GM18867 (cell line): ENCODE data around the gene GUK1.
"Not testable (repeated sequence)": the region's sequence is repeated elsewhere in the genome, so short reads cannot be mapped to it uniquely, and the experiment has no call there.

Source experiments
- ATAC-seq: cut with Tn5 transposase; IDR thresholded peaks from one replicate; pipeline ENCODE4 v1.9.1; 2021; ENCODE audit warnings: mild to moderate bottlenecking, moderate library complexity; ENCODE audit not compliant: unreplicated experiment

GUK1 gene

DNA sequence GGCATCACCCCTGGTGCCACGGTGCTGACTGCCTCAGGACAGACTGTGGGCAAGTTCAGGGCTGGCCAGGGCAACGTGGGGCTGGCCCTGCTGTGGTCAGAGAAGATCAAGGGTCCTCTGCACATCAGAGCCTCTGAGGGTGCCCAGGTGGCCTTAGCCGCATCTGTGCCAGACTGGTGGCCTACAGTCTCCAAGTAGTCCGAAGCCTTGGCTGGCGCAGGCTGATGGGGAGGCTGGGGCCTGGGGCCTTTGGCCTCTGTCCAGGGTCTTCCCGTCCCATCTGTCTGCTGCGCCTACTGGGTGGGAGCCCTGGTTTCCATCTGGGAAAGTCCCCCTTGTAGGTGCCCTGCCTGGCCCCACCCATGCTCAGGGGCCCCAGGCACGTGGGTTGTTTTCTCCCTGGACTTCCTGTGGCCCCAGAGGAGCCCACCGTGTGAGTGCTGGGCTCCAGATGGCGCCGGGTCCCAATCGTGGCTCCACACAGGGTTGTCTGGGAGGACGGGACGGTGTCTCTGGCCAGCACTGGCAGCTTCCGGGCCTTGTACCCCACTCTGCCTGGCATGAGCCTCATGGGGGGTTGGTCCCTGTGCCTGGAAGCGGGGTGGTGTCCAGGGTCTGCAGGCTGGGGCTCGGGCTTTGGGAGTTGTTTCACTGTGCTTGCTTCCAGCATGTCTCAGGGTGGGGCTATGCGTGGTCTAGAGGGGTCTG is 35.4 kb downstream of the GUK1 start:
- ATAC-seq: no peak

DNA sequence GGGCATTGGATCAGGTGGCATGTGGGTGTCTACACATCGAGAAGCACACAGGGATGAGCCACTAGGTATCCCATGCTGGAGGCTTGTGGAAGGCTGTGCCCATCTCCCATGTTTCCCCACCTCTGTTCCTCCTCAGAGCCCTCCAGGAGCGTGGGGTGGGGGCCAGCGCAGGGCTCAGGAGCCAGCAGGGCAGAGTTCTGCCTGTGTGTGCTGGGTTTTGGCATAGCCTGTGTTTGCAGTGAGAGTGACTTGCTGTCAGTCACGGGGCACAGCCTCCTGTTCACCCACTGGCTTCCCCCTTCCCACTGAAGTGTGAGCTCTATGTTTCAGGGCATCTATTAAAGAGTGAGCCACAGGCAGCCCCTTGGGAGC is 35.9 kb downstream of the GUK1 start:
- no peak for ATAC-seq

DNA sequence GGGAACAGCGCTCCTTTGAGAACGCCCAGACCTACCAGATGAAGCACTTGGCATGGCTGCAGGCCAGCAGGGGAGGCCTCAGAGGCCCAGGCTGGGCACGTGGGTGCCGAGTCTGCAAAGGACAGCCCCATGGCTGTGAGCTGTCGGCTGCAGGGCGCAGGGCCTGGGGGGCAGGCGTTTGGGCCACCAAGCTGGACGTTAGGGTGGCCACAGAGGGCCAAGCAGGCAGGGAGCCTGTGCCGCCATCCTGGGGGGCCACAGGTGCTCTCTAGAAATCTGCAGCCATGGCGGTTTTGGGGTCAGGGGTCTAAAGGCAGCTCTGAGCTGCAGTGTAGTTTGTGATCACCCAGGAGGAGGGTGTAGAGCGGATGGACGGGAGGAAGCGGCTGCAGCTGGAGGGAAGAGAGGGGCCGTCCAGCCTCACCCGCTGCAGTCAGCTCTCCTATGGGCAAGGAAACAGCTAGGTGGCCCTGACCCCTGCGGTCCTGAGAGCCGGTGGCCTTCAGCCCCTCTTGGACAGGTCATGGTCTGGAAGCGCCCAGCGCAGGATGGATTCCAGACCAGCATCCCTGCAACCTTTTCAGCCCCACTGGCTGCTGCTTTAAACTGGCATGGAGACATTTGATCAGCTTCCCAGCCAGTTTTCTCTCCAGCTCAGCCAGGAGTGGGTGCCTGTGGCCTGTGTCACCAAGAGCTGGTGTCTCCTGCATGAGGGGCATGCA is 36.5 kb downstream of the GUK1 start:
- ATAC-seq: no peak

DNA sequence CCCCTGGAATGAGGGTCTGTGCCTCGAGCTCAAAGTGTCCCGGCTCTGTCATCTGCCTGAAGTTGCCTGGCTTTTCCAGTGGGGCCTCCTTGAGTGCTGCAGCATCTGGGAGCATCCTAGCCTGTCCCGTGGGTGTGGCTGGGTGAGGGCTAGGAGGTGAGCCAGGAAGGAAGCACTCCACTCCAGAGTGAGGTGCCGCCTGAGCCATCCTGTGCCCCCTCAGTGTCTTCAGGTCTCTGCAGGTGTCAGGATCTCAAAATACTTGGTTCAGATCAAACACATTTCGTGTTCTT is 37.0 kb downstream of the GUK1 start:
- ATAC-seq: no peak

DNA sequence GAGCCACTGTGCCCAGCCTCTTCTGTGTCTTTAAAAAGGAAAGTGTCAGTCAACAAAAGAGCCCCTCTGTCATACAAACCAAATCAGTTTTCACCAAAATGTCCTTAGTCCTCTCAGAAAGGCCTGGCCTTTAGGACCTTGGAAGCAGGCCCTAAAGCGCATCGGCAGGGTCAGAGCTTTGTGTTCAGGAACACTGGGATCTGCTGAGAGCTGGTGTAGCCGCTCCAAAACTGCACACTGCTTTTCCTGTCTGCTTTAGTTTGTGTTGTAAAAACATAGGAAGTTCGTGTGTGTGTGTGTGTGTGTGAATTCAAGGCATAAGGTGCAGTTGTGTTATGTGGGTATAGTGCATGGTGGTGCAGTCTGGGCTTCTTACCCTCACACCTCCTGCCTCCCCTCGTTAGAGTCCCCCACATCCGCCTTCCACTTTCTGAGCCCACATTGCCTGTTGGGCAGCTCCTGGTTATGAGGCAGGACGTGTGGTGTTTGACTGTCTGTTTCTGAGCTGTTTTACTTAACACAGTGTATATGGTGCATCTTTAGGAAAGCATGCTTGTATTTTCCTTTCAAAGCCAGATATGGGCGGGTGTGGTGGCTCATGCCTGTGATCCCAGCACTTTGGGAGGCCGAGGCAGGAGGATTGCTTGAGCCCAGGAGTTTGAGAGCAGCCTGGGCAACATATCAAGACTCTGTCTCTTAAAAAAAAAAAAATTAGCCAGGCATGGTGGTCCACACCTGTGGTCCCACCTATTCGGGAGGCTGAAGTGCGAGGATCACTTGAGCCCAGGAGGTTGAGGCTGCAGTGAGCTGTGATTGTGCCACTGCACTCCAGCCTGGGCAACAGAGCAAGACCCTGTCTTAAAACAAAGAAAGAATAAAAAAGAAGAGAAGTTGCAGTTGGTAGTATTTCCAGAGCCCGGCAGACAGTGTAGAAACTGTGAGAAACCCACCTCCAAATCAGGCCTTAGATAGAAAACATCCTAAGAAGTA is 37.9 kb downstream of the GUK1 start:
- no peak for ATAC-seq

DNA sequence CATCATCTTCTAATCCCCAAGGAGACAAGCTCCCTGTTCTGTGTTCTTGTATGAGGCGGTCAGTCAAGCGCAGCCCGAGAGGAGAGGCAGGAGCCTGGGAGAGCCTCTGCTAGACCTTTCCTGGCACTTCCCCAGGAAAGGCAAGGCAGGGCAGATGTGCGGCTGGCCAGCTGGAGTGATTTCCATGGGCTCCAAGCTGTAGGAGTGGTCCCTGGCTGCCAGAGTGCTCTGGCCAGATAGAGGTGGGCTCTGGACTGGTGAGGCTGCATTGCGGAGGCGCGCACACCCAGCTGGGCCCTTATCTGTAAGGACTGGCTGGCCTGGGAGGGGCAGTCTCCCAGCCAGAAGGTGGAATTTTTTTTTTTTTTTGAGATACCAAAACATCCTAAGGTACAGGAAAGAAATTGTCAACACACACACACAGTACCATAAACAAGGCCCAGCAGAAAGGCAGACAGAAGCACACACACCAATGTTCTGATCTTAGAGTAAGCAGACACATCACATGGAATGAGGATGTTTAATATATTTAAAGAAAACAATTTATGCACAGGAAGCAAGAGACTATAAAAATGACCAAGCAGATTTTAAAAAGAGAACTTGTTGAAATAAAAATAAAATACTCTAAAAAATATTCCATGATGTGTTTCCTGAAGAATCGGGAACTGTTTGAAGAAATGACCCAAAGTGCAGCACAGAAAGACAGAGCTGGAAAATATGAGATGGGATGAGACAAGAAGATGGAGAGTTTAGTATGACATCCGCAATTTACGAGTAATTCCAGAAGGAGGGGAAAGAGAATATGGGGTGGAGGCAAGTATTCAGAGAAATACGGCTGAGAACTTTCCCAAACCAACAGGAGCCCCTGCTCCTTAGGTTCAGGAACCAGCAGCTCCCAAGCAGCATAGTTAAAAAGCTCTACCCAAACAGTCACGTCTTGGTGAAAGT is 38.9 kb downstream of the GUK1 start:
- ATAC-seq: no peak

DNA sequence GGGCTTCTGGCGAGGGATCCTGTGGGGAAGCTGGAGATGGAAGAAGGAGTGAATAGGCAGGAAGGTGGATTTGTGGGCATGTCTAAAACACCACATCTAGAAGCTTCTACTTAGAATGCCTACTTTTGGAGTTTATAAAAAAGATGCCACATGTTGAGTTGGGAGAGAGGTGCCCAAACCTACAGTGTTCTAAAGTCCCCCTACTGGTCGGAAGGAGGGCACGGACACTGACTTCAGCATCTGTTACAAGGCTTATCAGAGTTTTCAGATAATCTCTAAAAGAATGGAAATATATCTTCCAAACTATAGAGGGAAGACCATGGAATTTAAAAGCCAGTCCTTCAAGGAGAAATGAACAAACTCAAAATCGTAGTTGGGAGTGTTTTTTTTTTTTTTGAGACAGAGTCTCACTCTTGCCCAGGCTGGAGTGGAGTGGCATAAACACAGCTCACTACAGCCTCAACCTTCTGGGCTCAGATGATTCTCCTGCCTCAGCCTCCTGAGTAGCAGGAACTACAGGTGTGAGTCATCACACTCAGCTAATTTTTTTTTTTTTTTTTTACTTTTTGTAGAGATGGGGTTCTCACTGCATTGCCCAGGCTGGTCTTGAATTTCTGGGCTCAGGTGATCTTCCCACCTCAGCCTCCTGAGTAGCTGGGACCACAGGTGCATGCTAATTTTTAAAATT is 40.3 kb downstream of the GUK1 start:
- no peak for ATAC-seq

DNA sequence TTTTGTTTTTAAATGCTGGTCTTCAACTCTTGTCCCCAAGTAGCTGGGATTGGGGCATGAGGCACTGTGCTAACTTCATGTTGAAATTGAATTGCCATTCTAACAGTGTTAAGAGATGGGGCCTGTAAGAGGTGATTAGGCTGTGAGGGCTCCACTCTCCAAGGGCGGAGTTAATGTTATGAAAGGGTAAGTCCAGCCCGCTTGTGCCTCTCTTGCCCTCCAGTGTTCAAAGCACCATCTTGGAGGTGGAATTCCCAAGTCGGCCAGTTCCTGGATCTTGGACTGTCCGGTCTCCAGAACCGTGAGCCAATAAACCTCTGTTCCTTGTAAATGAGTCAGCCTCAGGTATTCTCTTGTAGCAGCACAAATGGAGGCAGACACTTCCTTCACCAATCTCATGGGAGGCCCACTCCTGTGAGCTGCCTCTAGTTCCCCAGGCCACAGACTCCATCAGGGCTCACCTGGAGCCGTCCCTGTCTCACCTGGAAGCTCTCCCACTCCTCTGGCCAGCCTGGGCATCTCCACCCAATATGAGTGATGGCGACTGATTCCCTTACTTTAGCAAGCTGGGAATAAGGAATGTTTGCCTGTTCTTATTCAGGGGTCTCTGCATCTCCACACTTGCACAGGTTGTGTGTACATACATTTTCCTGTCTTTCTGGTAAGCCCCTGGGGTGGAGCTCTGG is 41.0 kb downstream of the GUK1 start:
- ATAC-seq: no peak

DNA sequence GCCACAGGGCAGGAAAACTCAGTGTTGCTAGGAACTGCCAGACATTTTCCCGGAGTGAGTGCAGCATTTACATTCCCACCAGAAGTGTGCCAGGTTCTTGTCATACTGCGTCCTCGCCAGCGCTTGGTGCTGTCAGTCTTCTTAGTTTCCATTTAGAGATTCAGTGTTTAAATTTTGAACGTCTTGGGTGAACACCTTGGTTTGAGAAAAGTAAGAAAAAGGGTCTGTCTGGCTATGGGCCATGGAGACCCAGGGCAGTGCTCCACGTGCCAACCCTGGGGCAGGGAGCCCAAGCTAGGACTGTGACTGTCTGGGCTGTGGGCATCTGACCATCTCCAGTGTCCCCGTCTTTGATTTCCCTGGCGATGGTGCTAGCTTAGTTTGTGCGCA is 41.6 kb downstream of the GUK1 start:
- ATAC-seq: no peak

DNA sequence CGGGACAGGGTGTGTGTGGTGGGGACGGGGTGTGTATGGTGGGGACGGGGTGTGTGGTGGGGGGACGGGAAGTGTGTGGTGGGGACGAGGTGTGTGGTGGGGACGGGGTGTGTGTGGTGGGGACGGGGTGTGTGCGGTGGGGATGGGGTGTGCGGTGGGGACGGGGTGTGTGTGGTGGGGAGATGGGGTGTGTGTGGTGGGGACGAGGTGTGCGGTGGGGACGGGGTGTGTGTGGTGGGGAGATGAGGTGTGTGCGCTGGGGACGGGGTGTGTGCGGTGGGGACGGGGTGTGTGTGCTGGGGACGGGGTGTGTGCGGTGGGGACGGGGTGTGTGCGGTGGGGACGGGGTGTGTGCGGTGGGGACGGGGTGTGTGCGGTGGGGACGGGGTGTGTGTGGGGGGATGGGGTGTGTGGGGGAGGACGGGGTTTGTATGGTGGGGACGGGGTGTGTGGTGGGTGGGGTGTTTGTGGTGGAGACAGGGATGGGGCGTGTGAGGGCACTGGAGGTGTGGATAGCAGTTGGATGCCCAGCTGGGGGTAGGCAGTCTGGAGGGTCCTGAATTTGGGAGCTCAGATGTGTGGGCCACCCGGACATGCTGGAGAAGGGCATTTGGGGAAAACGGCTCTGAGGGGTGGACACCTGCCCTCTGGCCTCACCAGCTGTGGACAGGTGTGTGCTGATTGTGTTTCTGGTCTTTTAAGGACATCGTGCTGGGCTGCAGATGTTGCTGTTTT is 42.4 kb downstream of the GUK1 start:
- ATAC-seq: no peak

DNA sequence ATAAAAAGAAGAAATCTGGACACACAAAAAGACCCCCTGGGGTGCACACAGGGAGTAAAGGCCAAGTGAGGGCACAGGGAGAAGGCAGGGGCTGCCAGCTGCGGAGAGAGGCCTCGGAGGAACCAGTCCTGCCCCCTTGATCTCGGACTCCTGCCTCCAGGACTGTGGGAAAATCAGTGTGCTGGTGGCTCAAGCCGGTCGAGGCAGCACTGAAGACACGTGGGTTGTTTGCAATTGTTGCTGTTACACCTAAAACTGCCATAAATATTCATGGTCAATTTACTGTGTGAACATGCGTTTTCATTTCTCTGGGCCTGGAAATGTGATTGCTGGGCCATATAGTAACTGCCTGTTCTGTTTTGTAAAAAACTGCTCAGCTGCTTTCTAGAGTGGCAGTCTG is 44.1 kb downstream of the GUK1 start:
- no peak for ATAC-seq

DNA sequence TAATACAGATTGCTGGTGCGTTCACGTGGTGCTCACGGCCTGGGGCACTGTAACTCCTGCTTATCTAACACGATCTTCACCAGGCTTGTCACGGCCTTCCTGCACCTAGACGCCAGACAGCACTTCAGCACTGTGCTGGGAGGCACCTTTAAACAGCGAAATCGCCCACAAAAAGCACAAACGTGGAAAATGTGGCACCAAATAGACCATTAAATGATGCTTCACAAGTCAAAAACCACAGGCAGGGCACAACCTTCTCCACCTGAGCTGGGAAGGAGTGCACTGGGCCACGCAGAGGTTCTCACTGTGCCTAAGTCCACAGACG is 45.5 kb downstream of the GUK1 start:
- no peak for ATAC-seq

DNA sequence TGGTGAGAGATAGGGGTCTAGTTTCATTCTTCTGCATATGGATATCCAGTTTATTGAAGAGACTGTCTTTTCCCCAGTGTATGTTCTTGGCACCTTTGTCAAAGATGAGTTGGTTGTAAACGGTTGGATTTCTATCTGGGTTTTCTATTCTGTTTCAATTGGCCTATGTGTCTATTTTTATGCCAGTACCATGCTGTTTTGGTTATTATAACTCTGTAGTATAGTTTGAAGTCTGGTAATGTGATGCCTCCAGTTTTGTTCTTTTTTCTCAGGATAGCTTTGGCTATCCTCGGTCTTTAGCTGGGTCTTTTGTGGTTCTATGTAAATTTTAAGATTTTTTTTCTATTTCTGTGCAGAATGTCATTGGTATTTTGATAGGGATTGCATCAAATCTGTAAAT is 48.2 kb downstream of the GUK1 start:
- ATAC-seq: not testable (repeated sequence)

DNA sequence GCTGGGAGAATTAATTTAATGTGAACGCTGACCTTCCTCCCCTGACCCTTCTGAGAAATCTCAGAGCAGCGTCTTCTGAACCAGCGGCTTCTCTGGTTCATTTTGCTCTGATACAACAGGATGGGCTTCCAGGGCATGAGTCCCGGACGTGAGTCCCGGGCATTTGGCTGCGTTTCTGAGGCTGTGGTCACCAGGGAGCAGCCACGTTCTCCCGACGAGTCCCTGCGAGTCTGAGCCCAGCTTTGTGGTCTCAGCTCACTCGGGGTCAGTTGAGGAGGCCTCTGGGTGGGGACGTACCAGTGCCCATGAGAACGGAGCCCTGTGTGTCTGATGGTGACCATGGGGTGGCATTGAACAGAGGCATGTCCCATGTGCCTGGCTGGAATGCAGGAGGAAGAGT is 50.1 kb downstream of the GUK1 start:
- ATAC-seq: no peak

DNA sequence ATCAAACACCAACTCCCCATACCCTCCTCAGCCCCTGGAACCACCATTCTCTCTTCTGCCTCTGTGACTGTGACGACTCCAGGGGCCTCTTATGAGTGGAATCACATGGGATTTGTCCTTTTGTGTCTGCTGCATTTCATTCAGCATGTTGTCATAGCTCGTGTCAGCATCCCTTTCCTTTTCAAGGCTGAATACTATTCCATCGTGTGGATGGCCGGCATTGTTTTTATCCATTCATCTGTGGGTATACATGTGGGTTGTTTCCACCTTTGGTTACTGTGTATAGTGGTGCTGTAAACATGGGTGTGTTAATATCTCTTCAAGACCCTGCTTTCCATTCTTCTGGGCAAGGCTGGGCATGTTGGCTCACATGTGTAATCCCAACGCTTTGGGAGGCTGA is 50.7 kb downstream of the GUK1 start:
- ATAC-seq: no peak

DNA sequence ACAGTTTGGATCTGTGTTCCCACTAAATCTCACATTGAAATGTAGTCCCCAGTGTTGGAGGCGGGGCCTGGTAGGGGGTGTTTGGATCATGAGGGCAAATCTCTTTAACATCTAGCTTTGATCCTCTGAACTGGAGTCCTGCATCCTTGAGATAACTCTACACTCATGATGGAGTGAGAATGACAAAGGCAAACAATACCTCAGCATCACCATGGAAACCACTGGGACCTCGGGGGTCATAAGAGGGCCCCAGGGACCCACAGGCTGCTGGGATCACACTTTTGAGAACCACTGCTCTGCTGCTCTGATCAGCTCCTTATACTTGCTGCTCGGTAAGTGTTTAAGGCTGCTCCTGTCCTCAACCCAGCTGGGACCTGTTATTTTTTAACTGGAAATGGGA is 54.4 kb downstream of the GUK1 start:
- ATAC-seq: no peak

DNA sequence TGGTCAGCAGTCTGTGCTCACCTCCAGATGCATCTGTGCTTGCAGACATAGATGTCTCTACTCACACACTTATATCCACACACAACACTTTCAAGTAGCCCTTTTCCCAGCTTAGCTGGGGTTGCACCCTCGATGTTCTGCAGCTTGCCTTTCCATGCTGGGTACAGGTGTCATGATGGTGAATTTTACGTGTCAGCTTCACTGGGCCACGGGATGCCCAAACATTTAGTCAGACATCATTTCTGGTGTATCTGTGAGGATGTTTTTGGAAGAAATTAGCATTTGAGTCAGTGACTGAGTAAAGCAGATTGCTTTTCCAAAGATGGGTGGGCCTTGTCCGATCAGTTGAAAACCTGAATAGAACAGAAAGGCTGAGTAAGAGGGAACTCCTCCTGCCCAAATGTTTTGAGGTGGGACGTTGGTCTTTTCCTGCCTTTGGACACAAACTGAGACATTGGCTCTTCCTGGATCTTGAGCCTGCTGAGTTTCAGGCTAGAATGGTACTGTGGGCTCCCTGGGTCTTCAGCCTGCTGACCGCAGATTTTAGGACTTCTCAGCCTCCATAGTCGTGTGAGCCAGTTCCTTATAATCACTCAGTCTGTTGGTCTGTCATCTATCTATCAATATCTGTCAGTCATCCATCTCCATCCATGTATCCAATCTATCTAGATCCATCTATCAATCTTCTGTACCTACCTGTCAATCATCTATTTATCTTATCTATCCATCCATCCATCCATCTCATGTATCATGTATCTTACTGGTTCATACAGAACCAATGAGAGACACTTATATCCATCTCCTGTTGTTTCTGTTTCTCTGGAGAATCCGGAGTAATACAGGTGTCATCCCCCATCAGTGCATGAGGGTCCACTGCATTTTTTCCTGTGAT is 55.1 kb downstream of the GUK1 start:
- no peak for ATAC-seq

DNA sequence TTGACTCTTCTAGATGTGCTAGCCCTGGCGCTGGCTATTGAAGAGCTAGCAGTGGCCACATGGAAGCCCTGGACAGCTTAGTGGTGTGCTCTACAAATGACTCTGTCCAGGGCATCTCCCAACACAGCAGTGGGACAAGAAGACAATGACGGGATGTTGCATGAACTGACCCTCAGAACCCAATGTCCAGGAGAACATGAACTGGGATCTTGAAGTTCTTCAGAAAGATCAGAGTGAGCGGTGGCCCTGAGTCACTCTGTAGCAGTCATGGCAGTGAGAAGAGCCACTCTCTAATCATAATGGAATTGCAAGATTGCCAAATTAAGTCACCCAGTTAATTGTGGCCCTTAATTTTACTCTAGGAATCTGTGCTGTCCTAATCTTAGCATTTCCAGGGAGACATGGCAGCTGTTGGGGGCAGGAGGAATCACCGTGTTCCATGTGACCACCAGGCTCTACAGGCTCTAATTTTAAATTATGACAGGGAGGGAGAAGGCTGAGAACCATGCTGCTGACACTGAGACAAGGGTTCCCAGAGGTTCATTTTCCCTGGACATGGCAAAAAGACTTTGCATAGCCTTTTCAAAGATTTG is 57.6 kb downstream of the GUK1 start:
- ATAC-seq: no peak
